ENCODE data around the gene PLB1.

PLB1 gene

GRCh38 chr2:28644760-28645159 is 148.9 kb downstream of the PLB1 start:
- no peak overlapping the region for H3K27ac ChIP-seq (replicated peaks)
- H3K27me3 ChIP-seq (ENCODE audit: insufficient read depth, poor library complexity, severe bottlenecking) = no peaks in the 10 kb centered on the region
- no peak for TF ChIP-seq REST (IDR thresholded peaks at IDR 0.05; ENCODE audit: insufficient replicate concordance, low read depth)
- no peak for TF ChIP-seq SPI1 (IDR thresholded peaks at IDR 0.05; ENCODE audit: borderline replicate concordance, low read depth)
- no peak for TF ChIP-seq GABPA (IDR thresholded peaks at IDR 0.05; ENCODE audit: low read depth)
- TF ChIP-seq, protein P1, sequence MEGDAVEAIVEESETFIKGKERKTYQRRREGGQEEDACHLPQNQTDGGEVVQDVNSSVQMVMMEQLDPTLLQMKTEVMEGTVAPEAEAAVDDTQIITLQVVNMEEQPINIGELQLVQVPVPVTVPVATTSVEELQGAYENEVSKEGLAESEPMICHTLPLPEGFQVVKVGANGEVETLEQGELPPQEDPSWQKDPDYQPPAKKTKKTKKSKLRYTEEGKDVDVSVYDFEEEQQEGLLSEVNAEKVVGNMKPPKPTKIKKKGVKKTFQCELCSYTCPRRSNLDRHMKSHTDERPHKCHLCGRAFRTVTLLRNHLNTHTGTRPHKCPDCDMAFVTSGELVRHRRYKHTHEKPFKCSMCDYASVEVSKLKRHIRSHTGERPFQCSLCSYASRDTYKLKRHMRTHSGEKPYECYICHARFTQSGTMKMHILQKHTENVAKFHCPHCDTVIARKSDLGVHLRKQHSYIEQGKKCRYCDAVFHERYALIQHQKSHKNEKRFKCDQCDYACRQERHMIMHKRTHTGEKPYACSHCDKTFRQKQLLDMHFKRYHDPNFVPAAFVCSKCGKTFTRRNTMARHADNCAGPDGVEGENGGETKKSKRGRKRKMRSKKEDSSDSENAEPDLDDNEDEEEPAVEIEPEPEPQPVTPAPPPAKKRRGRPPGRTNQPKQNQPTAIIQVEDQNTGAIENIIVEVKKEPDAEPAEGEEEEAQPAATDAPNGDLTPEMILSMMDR (IDR thresholded peaks at IDR 0.05; ENCODE audit: insufficient read depth, low read length) = no peak
- TF ChIP-seq POLR2AphosphoS5 (IDR thresholded peaks at IDR 0.05; ENCODE audit: low read depth) = no peak
- no peak overlapping the region for H3K4me3 ChIP-seq (replicated peaks; ENCODE audit: insufficient read depth, low read length)
- DNase-seq (ENCODE audit: low read depth in 1 of 2, low spot score in 1 of 2) = no peak

DNA sequence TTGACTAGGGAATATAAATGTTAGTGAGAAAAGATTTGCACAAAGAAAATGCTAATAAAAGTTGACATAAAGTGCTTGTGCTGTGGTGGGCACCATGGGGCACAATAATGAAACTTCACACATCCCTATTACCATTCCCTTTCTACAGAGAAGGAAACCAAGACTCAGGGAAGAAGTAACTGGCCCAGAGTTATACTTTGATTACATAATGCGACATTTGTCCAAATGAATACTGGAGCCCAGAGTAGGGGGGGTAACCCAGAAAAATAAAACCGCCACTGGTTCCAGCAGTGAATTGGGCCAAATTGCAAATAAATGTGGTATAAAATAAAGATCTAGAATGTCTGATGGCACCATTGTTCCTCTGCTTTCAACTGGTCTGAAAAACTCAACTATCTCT is 149.7 kb downstream of the PLB1 start:
- H3K4me3 ChIP-seq (replicated peaks; ENCODE audit: insufficient read depth, low read length) = no peak overlapping the region

GRCh38 chr2:28647682-28648081 is 151.8 kb downstream of the PLB1 start:
- Histone ChIP-seq H3K27ac (replicated peaks) (no peak overlapping the region), H3K27me3 (ENCODE audit: insufficient read depth, poor library complexity, severe bottlenecking) (no peaks in the 10 kb centered on the region), H3K4me3 (replicated peaks; ENCODE audit: insufficient read depth, low read length) (no peak overlapping the region)
- TF ChIP-seq REST (IDR thresholded peaks at IDR 0.05; ENCODE audit: insufficient replicate concordance, low read depth) (no peak), GABPA (IDR thresholded peaks at IDR 0.05; ENCODE audit: low read depth) (no peak), POLR2AphosphoS5 (IDR thresholded peaks at IDR 0.05; ENCODE audit: low read depth) (no peak), SPI1 (IDR thresholded peaks at IDR 0.05; ENCODE audit: borderline replicate concordance, low read depth) (no peak)
- TF ChIP-seq, protein P1 (IDR thresholded peaks at IDR 0.05; ENCODE audit: insufficient read depth, low read length) = no peak
- no peak for DNase-seq (ENCODE audit: low read depth in 1 of 2, low spot score in 1 of 2)

More for the DNA sequence above, 149.7 kb downstream of the PLB1 start:
- no peak for DNase-seq (ENCODE audit: low read depth in 1 of 2, low spot score in 1 of 2)
- Histone ChIP-seq H3K27me3 (ENCODE audit: insufficient read depth, poor library complexity, severe bottlenecking) (no peaks in the 10 kb centered on the region), H3K27ac (replicated peaks) (no peak overlapping the region)
- TF ChIP-seq, protein P1 (IDR thresholded peaks at IDR 0.05; ENCODE audit: insufficient read depth, low read length) = no peak
- TF ChIP-seq SPI1 (IDR thresholded peaks at IDR 0.05; ENCODE audit: borderline replicate concordance, low read depth) = no peak
- TF ChIP-seq GABPA (IDR thresholded peaks at IDR 0.05; ENCODE audit: low read depth) = no peak
- no peak for TF ChIP-seq POLR2AphosphoS5 (IDR thresholded peaks at IDR 0.05; ENCODE audit: low read depth)
- TF ChIP-seq REST (IDR thresholded peaks at IDR 0.05; ENCODE audit: insufficient replicate concordance, low read depth) = no peak
